Measurements from ENCODE around the gene RAD51B.
"Not testable (repeated sequence)": the region's sequence is repeated elsewhere in the genome, so short reads cannot be mapped to it uniquely, and the experiment has no call there.

The RAD51B gene

GRCh38 chr14:68241862-68242487 is 422.4 kb downstream of the RAD51B start:
- DNase-seq, result no peak

GRCh38 chr14:68243450-68244010 is 424.0 kb downstream of the RAD51B start:
- DNase-seq, result no peak

GRCh38 chr14:68244262-68244980 is 424.8 kb downstream of the RAD51B start:
- DNase-seq, result no peak

GRCh38 chr14:68245146-68246073 is 425.8 kb downstream of the RAD51B start:
- DNase-seq, result no peak

- DNase-seq, result no peak
Observed at GRCh38 chr14:68246074-68246785, 426.7 kb downstream of the RAD51B start.

GRCh38 chr14:68246786-68247105 is 427.2 kb downstream of the RAD51B start:
- DNase-seq, result no peak

GRCh38 chr14:68247274-68247673 is 427.7 kb downstream of the RAD51B start:
- no peak for DNase-seq

GRCh38 chr14:68247676-68248268 is 428.2 kb downstream of the RAD51B start:
- DNase-seq, result no peak

- DNase-seq, result peak; percentile 22
Observed at GRCh38 chr14:68248481-68249255, 429.1 kb downstream of the RAD51B start.

- no peak for DNase-seq
Observed at GRCh38 chr14:68249661-68250451, 430.3 kb downstream of the RAD51B start.

- no peak for DNase-seq
Observed at GRCh38 chr14:68250927-68251768, 431.6 kb downstream of the RAD51B start.

- no peak for DNase-seq
Observed at GRCh38 chr14:68251769-68252100, 432.2 kb downstream of the RAD51B start.

- no peak for DNase-seq
Observed at GRCh38 chr14:68253160-68253780, 433.7 kb downstream of the RAD51B start.

GRCh38 chr14:68253878-68254528 is 434.4 kb downstream of the RAD51B start:
- DNase-seq, result no peak

- DNase-seq, result no peak
Observed at GRCh38 chr14:68254669-68255527, 435.3 kb downstream of the RAD51B start.

GRCh38 chr14:68255693-68256178 is 436.2 kb downstream of the RAD51B start:
- no peak for DNase-seq

GRCh38 chr14:68257969-68258368 is 438.4 kb downstream of the RAD51B start:
- no peak for DNase-seq

GRCh38 chr14:68258995-68259394 is 439.4 kb downstream of the RAD51B start:
- not testable (repeated sequence) for DNase-seq
